Subcutaneous abdominal adipose tissue (tissue), 5 donors: ENCODE results near the gene TRIM32.

Experiments
- H3K27ac ChIP-seq: one replicate; pipeline ENCODE4 v1.7.0; 2013; ENCODE audit warnings: low read depth, mild to moderate bottlenecking, inconsistent platforms, low read length, moderate library complexity
- H3K27me3 ChIP-seq, 5 donors: one replicate each; pipeline ENCODE4 v1.7.0; 2013; ENCODE audit warnings: low read length in 5 of 5, inconsistent platforms in 1 of 5; ENCODE audit not compliant: control insufficient read depth in 5 of 5, insufficient read depth in 4 of 5
- H3K36me3 ChIP-seq, 5 donors: one replicate each; pipeline ENCODE4 v1.7.0; 2013; ENCODE audit warnings: low read length in 5 of 5; ENCODE audit not compliant: control insufficient read depth in 5 of 5, insufficient read depth in 5 of 5
- H3K4me1 ChIP-seq, 5 donors: one replicate each; pipeline ENCODE4 v1.7.0; 2013; ENCODE audit warnings: low read length in 5 of 5, mild to moderate bottlenecking in 3 of 5, moderate library complexity in 1 of 5; ENCODE audit not compliant: control insufficient read depth in 5 of 5, insufficient read depth in 5 of 5
- H3K4me3 ChIP-seq, 5 donors: one replicate each; pipeline ENCODE4 v1.7.0; 2013; ENCODE audit warnings: low read length in 5 of 5, low read depth in 1 of 5
- H3K9ac ChIP-seq, 5 donors: one replicate each; pipeline ENCODE4 v1.7.0; 2013; ENCODE audit warnings: low read length in 5 of 5, mild to moderate bottlenecking in 4 of 5, moderate library complexity in 3 of 5
- H3K9me3 ChIP-seq, 5 donors: one replicate each; pipeline ENCODE4 v1.7.0; 2013; ENCODE audit warnings: low read length in 5 of 5; ENCODE audit not compliant: control insufficient read depth in 5 of 5
- donor health status: healthy.
- donor health status: healthy.
- donor health status: healthy.
- donor health status: healthy.
- donor health status: healthy.

The TRIM32 gene

GRCh38 chr9:116749176-116749575, 62.1 kb downstream of the TRIM32 start:
- H3K9ac ChIP-seq: no peak overlapping the region
- no peak overlapping the region for H3K4me3 ChIP-seq
- no peaks in the 10 kb centered on the region for H3K36me3 ChIP-seq
- H3K4me1 ChIP-seq: peaks cover 0 to 13% (median 6%) of the 10 kb centered on the region in 5 donors
- H3K27me3 ChIP-seq: no peaks in the 10 kb centered on the region
- no peaks in the 10 kb centered on the region for H3K9me3 ChIP-seq
- no peak overlapping the region for H3K27ac ChIP-seq

GRCh38 chr9:116749772-116750171, 62.7 kb downstream of the TRIM32 start:
- H3K27ac ChIP-seq: no peak overlapping the region
- no peaks in the 10 kb centered on the region for H3K36me3 ChIP-seq
- H3K9ac ChIP-seq: no peak overlapping the region
- no peaks in the 10 kb centered on the region for H3K9me3 ChIP-seq
- no peaks in the 10 kb centered on the region for H3K27me3 ChIP-seq
- H3K4me1 ChIP-seq: peaks cover 0 to 13% (median 6%) of the 10 kb centered on the region in 5 donors
- no peak overlapping the region for H3K4me3 ChIP-seq

- Histone ChIP-seq H3K4me1 (peaks cover 0 to 8% (median 4%) of the 10 kb centered on the region in 5 donors), H3K27ac (no peak overlapping the region), H3K4me3 (no peak overlapping the region), H3K9ac (no peak overlapping the region), H3K27me3 (no peaks in the 10 kb centered on the region), H3K36me3 (no peaks in the 10 kb centered on the region), H3K9me3 (peaks cover 0 to 4% (median 0%) of the 10 kb centered on the region in 5 donors)
Measured at GRCh38 chr9:116750510-116750909, 63.4 kb downstream of the TRIM32 start.
